ENCODE results near the gene APPBP2. TPM values are rescaled to one million over a fixed set of nuclear protein-coding genes. Genes with fewer than 3 reads are reported as not detected.
A peak's percentile ranks its signal among the peaks of the same experiment; 100 is the strongest.

The APPBP2 gene
- total RNA-seq, 3 donors from 2014 or later (not counting 1 experiment from before 2014, with no cell fraction given), result 18.2 to 23.2 (median 23.0) TPM

GRCh38 chr17:60396412-60396811 lies 129.6 kb downstream of the APPBP2 start:
- no peaks in the 10 kb centered on the region for H3K36me3 ChIP-seq (ENCODE audit: control insufficient read depth, insufficient read depth, low read length)
- Mint-ChIP-seq H3K9me3 (no peaks in the 10 kb centered on the region), H3K27me3 (ENCODE audit: low read depth in 2 of 2) (no peaks in the 10 kb centered on the region), H3K27ac (no peak overlapping the region), H3K36me3 (no peaks in the 10 kb centered on the region), H3K4me1 (peaks cover 18 to 20% of the 10 kb centered on the region in 2 donors), H3K4me3 (no peak overlapping the region)
- peaks cover 21% of the 10 kb centered on the region for H3K4me1 ChIP-seq (ENCODE audit: control insufficient read depth, insufficient read depth, low read length)
- H3K9me3 ChIP-seq (ENCODE audit: control insufficient read depth, insufficient read depth, low read length), result no peaks in the 10 kb centered on the region
- TF ChIP-seq, protein P1, sequence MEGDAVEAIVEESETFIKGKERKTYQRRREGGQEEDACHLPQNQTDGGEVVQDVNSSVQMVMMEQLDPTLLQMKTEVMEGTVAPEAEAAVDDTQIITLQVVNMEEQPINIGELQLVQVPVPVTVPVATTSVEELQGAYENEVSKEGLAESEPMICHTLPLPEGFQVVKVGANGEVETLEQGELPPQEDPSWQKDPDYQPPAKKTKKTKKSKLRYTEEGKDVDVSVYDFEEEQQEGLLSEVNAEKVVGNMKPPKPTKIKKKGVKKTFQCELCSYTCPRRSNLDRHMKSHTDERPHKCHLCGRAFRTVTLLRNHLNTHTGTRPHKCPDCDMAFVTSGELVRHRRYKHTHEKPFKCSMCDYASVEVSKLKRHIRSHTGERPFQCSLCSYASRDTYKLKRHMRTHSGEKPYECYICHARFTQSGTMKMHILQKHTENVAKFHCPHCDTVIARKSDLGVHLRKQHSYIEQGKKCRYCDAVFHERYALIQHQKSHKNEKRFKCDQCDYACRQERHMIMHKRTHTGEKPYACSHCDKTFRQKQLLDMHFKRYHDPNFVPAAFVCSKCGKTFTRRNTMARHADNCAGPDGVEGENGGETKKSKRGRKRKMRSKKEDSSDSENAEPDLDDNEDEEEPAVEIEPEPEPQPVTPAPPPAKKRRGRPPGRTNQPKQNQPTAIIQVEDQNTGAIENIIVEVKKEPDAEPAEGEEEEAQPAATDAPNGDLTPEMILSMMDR (IDR thresholded peaks at IDR 0.05), result no peak
- no peak overlapping the region for H3K4me3 ChIP-seq (ENCODE audit: low read length)
- ATAC-seq (no peak), DNase-seq (no peak)
- no peaks in the 10 kb centered on the region for H3K27me3 ChIP-seq (ENCODE audit: control insufficient read depth, insufficient read depth, low read length)
- 100% methylated on average over 1 of the region's 3 CpGs for WGBS (ENCODE audit: insufficient coverage)
- no peak overlapping the region for H3K27ac ChIP-seq (ENCODE audit: low read length)
- intact Hi-C loops (cut with micrococcal nuclease), result loop anchor here (10.0 kb wide), 1 partner anchor 612 kb away; no protein-coding TSS in a partner anchor

DNA sequence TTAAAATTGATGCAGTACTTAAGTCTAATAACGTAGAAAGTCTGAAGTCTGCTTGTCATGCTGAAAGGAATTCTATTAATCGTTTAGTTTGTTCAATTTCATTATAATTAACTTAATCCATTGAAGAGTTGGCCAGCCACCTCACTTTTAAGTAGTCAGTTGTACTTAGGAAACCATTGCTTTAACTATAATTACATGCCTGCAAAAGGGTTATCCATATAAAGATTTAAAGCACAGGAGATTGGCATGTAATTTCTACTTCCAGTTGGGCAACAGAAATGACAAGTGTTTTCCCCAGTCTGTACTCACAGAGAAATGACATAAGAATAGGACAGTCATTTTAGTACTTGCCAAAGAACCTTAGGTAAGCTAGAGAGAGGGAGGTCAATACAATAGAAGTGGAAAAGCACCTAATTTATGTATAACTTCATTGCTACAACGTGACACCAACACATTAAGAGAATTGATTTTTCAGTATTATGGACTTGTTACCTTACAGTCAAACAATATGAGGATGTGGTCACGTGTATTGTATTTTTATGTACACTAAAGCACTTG lies 130.5 kb downstream of the APPBP2 start:
- H3K9me3 Mint-ChIP-seq, result no peaks in the 10 kb centered on the region
- peaks cover 26 to 28% of the 10 kb centered on the region in 2 donors for H3K4me1 Mint-ChIP-seq
- TF ChIP-seq, protein P1 (IDR thresholded peaks at IDR 0.05), result no peak
- H3K27me3 Mint-ChIP-seq (ENCODE audit: low read depth in 2 of 2), result no peaks in the 10 kb centered on the region
- peak overlapping the region in 1 of 2 donors; percentile 2 for H3K27ac Mint-ChIP-seq
- intact Hi-C loops (cut with micrococcal nuclease), result loop anchor here (10.0 kb wide), 1 partner anchor 611 kb away; no protein-coding TSS in a partner anchor
- no peaks in the 10 kb centered on the region for H3K36me3 ChIP-seq (ENCODE audit: control insufficient read depth, insufficient read depth, low read length)
- no peak for ATAC-seq
- H3K27ac ChIP-seq (ENCODE audit: low read length), result no peak overlapping the region
- no peak overlapping the region for H3K4me3 Mint-ChIP-seq
- no CpG with 5 or more reads among the region's 4 CpGs for WGBS (ENCODE audit: insufficient coverage)
- DNase-seq, result no peak
- H3K36me3 Mint-ChIP-seq, result no peaks in the 10 kb centered on the region
- peaks cover 28% of the 10 kb centered on the region for H3K4me1 ChIP-seq (ENCODE audit: control insufficient read depth, insufficient read depth, low read length)
- no peak overlapping the region for H3K4me3 ChIP-seq (ENCODE audit: low read length)
- no peaks in the 10 kb centered on the region for H3K9me3 ChIP-seq (ENCODE audit: control insufficient read depth, insufficient read depth, low read length)
- no peaks in the 10 kb centered on the region for H3K27me3 ChIP-seq (ENCODE audit: control insufficient read depth, insufficient read depth, low read length)

DNA sequence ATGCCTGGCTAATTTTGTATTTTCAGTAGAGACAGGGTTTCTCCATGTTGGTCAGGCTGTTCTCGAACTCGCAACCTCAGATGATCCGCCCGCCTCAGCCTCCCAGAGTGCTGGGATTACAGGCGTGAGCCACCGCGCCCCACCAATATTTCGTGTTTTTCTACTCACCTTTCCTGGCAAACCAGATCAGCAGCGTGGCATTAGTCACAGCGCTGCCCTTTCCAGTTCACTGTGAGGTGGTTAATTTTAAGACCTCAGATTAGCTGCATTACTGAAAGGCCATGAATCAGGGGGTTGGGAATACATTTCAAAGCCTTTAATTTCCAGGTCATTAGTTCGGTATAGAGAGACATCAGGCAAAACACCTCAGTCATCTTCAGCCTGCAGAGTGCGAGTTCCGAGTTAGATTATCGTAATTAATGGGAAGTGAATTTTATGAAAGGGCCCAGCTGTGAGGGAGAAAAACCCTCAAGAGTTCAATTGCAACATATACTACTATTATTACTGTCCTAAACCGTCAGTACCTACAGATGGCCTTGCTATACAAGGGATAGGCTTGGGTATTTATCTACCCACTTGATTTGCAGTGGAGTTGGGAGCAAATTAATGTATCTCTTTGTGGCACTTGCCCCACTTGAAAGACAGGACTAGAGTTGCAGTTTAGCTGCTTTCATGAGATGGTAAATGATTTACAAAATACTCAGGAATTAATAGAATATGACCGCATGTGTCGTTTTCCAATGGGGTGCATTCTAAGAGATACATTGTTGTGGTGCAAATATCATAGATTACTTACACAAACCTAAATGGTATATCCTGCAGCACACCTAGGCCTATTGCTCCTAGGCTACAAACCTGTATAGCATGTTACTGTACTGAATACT lies 132.0 kb downstream of the APPBP2 start:
- Mint-ChIP-seq H3K9me3 (no peaks in the 10 kb centered on the region), H3K4me1 (peaks cover 35 to 38% of the 10 kb centered on the region in 2 donors), H3K27ac (peak overlapping the region in 1 of 2 donors; percentile 34), H3K36me3 (no peaks in the 10 kb centered on the region), H3K4me3 (peak overlapping the region; percentile 37), H3K27me3 (ENCODE audit: low read depth in 2 of 2) (no peaks in the 10 kb centered on the region)
- H3K4me3 ChIP-seq (ENCODE audit: low read length), result no peak overlapping the region
- H3K27ac ChIP-seq (ENCODE audit: low read length), result no peak overlapping the region
- no peaks in the 10 kb centered on the region for H3K9me3 ChIP-seq (ENCODE audit: control insufficient read depth, insufficient read depth, low read length)
- WGBS (ENCODE audit: insufficient coverage), result 99% methylated on average over 13 of the region's 17 CpGs
- ATAC-seq, result no peak
- H3K4me1 ChIP-seq (ENCODE audit: control insufficient read depth, insufficient read depth, low read length), result peaks cover 31% of the 10 kb centered on the region
- H3K27me3 ChIP-seq (ENCODE audit: control insufficient read depth, insufficient read depth, low read length), result no peaks in the 10 kb centered on the region
- TF ChIP-seq, protein P1 (IDR thresholded peaks at IDR 0.05), result no peak
- no peak for DNase-seq
- intact Hi-C loops (cut with micrococcal nuclease), result loop anchor here (10.0 kb wide), 1 partner anchor 609 kb away; no protein-coding TSS in a partner anchor
- no peaks in the 10 kb centered on the region for H3K36me3 ChIP-seq (ENCODE audit: control insufficient read depth, insufficient read depth, low read length)

Other genes with a start within 250 kb of the APPBP2 start
- 10 to 100 TPM; 41.3 to 68.5 (median 41.7) TPM for gene USP32, start 134.1 kb downstream of the APPBP2 start, total RNA-seq
- gene CHCT1, start 103.8 kb downstream of the APPBP2 start, total RNA-seq, result not detected
- gene PPM1D, start 74.0 kb upstream of the APPBP2 start, total RNA-seq, result 10 to 100 TPM; 22.8 to 31.6 (median 27.9) TPM
- gene BCAS3, start 151.6 kb upstream of the APPBP2 start, total RNA-seq, result 10 to 100 TPM; 60.5 to 87.8 (median 72.0) TPM

All from natural killer cell (primary cell).